ENCODE measurements around the gene PCDH15.

PCDH15 gene

GRCh38 chr10:54708021-54708420 is 93.0 kb downstream of the PCDH15 start:
- DNase-seq: no peak

- DNase-seq: no peak
These were observed 98.2 kb downstream of the PCDH15 start for GRCh38 chr10:54702583-54703485.

DNA sequence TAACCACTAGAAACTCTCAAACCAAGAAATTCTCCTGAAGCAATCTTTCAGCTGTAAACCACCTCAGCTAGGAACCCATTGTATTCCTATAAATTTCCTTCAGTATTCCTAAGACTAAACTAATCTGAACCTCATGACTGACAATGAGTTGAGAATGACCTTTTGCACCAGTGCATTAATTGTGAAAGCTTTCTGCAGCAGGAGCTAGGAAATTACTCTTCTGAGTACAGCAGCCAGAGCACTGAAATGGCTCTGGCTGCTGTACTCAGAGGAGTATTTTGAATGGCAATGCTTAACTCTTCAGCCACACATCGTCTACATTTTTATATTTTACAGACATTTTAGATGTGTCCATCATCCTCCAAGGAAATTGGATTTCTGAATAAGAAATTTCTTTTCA is 109.7 kb downstream of the PCDH15 start:
- no peak for DNase-seq

GRCh38 chr10:54682554-54682953 is 118.5 kb downstream of the PCDH15 start:
- DNase-seq: no peak

GRCh38 chr10:54681136-54681535 is 119.9 kb downstream of the PCDH15 start:
- no peak for DNase-seq

- DNase-seq: no peak
These were observed 133.9 kb downstream of the PCDH15 start for GRCh38 chr10:54667136-54667535.

- no peak for DNase-seq
These were observed 134.8 kb downstream of the PCDH15 start for GRCh38 chr10:54666192-54666591.

DNA sequence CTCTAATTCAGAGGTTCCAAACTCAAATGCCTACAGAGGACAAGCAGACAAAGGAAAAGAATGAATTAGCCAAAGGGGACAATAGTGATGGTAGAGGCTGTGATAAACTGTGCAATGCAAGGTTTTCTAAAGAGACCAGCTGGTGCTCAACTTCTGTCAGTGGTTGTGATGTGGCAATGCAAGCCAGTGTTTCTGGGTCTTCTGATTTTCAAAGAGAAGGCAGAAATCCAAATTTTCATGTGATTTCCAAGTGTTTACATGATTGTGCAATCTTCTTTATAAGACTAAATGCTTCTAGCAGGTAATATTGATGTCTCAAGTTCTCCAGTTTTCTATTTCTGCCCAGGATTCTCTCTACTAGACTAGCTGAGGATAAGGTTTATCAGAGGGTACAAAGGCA is 135.9 kb downstream of the PCDH15 start:
- DNase-seq: no peak

- DNase-seq: no peak
These were observed 140.6 kb downstream of the PCDH15 start for GRCh38 chr10:54660397-54660796.

DNA sequence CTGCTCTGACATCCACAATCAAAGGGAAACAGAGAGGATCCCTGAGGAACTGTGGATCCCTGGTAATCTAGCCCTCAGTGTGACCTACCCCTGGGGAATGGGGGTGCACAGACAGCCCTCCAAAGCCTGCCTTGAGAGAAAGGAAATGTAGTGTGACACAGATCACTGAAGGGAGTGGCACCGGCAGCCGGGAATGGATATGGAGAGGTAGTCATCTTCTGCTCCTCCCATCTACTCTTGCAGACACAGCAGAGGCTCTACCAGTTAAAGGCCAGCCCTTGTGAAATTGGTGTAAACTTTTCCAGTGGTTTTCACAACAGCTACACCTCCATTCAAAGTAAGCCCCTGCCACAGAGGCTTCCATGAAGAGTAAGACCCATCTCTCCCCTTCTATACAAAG is 144.4 kb downstream of the PCDH15 start:
- no peak for DNase-seq

- DNase-seq: no peak
These were observed 147.5 kb downstream of the PCDH15 start for GRCh38 chr10:54653518-54653917.

GRCh38 chr10:54650547-54650946 is 150.5 kb downstream of the PCDH15 start:
- DNase-seq: no peak

DNA sequence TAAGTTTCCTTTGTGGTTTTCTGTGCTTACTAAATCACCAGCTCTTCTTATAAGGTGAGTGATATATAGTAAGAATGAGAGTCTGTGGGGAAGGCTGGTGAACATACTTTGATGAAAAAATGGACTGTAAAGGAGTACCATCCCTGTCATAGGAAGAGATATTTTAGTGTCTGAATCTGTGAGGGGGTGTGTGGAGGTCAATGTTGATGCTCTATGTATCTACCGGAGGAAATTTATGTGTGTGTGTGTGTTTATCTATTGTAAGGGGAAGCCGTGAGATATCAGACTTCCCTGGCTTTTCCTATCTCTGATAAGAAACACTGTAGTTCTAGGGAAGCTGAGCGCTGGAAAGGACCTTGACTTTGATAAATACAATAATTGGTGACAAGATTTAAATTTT is 179.0 kb downstream of the PCDH15 start:
- no peak for DNase-seq

DNA sequence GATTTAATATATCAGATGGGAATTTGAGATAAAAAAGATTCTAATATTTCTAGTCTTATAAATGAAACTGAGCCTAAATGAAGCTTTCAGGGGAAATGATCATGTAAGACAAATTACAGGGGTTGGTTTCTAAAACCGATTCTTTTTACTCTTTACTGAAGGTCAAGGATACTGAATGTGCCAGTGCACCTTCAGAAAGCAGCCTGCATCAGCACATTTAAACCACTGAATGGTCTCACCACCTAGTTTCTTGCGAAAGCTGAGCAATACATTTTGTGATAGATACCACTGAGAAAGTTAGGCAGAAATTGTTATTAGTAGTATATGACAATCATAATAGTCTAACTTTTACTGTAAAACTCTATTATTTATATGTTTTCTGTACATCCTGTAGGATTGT is 180.7 kb downstream of the PCDH15 start:
- DNase-seq: no peak

DNA sequence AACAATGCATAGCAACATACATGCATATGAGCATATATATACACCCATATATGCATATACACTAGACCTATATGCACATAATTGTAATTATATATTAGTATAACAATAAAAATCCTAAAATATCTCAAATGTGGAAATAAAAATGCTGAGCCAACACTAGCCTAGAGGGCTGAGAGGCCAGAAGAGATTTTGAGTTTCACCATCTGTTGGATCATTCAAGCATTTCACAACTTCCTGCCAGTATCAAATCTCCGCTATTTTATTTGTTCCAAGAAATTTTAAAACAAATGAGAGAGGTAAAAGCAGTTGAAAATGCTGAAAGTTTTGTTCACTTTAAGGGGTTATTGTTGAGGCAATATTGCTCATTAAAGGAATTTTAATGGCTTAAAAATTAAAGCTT is 187.0 kb downstream of the PCDH15 start:
- no peak for DNase-seq

- DNase-seq: no peak
These were observed 187.9 kb downstream of the PCDH15 start for GRCh38 chr10:54613162-54613561.

- DNase-seq: no peak
These were observed 191.6 kb downstream of the PCDH15 start for GRCh38 chr10:54609423-54609822.

- no peak for DNase-seq
These were observed 193.0 kb downstream of the PCDH15 start for GRCh38 chr10:54607983-54608382.

DNA sequence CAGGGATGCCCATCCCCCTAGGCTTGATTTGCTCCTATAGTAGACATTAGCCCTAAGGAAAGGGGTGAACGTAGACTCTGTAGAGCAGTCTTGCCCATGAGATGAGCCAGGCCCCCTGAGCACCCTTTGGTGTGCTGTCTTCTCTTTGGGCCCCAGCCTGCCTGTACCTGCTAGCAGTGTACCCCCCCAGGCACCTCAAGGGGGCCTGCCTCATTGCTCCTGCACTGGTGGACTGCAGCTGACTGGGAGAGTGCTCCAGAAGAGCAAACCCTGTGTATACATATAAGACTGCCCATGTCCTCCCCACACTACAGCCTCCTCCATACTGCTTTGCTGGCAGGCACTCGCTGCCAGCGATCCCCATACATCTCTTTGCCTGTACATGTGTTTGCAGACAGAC is 206.7 kb downstream of the PCDH15 start:
- DNase-seq: no peak

DNA sequence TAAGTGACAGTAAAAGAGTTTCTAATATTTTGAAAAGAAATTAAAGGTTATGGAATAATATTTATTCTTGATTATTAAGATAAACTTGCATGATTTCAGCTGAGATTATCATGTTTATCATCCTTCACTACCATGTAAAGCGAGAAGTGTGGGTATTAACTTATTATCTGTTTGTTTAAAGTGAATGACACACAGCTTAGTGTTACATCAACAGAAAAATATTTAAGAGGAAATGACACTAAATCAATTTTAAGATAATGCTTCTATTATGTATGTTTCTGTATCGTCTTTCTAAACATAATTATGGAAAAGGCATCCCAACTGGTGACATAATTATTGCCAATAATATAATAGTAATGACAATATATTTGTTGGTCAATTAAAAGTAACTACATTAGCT is 213.1 kb downstream of the PCDH15 start:
- DNase-seq: no peak

- no peak for DNase-seq
These were observed 215.5 kb downstream of the PCDH15 start for GRCh38 chr10:54585572-54585971.

DNA sequence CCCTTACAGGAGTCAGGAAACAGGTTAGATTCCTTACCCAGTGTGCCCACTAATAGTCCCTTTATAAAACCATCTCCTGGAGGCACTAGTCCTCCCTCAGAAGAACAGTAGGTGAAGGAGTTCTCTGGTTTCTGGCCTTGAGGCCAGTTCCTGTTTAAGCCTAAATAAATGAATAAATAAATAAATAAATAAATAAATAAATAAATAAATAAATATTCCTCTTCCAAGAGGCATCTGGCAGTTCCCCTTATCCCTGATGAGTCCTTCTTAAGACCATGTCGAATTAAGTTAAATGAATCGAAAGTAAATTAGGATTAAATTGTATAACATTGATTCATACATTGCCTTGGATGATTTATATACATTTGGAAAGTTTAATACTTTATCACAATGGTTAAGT is 223.3 kb downstream of the PCDH15 start:
- DNase-seq: no peak

GRCh38 chr10:54576541-54576940 is 224.5 kb downstream of the PCDH15 start:
- no peak for DNase-seq

- DNase-seq: no peak
These were observed 241.5 kb downstream of the PCDH15 start for GRCh38 chr10:54559498-54559897.

DNA sequence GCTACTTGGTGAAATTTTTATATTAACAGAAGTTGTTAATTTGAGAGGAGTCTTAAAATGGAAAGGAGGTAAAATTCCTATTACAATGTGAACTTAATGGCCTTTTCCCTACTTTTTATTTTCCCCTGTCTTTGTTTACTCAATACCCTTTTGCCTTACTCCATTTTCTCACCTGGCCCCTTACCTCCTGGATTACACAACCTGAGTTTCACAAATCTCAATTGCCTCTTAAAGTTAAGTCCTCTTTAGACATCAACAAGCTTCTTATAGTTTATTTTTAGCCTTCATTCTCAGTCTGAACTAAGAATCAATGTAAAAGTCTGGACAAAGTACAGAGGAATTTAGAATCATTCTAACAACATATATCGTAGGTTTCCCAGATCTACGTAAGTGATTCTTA is 247.0 kb downstream of the PCDH15 start:
- DNase-seq: no peak

All from T-helper 2 cell (primary cell).